SU-DHL-6 (cell line): ENCODE measurements around the gene PLEKHB2.
"Not testable (repeated sequence)": the region's sequence is repeated elsewhere in the genome, so short reads cannot be mapped to it uniquely, and the experiment has no call there.

Experiments
- EZH2phosphoT487 ChIP-seq: fragments of 200-600 bp; sonication (generic), shearing (Covaris generic); conservative IDR thresholded peaks from 2 replicates; pipeline ENCODE4 v1.6.1; 2018; ENCODE audit warnings: mild to moderate bottlenecking, antibody characterized with exemption, low read length, moderate library complexity, mixed read lengths
- TF ChIP-seq, protein P1 (sequence below): fragments of 200-600 bp; sonication (generic); IDR thresholded peaks from one replicate; pipeline ENCODE4 v1.5.1; 2017; ENCODE audit warnings: antibody characterized with exemption, mild to moderate bottlenecking, low read length, moderate library complexity; ENCODE audit not compliant: insufficient read depth, poor library complexity, severe bottlenecking

DNA sequence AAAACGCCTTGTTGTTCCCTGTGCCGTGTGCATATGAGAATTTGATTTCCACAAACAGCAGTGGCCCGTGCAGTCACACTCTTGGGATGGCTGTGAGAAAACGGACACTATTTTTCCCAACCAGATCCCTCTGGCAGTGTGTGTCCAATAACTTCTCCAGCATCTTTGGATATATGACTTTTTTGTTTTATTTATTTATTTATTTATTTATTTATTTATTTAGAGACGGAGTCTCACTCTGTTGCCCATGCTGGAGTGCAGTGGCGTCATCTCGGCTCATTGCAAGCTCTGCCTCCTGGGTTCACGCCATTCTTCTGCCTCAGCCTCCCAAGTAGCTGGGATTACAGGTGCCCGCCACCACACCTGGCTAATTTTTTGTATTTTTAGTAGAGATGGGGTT, 45.0 kb downstream of the PLEKHB2 start:
- TF ChIP-seq, protein P1, sequence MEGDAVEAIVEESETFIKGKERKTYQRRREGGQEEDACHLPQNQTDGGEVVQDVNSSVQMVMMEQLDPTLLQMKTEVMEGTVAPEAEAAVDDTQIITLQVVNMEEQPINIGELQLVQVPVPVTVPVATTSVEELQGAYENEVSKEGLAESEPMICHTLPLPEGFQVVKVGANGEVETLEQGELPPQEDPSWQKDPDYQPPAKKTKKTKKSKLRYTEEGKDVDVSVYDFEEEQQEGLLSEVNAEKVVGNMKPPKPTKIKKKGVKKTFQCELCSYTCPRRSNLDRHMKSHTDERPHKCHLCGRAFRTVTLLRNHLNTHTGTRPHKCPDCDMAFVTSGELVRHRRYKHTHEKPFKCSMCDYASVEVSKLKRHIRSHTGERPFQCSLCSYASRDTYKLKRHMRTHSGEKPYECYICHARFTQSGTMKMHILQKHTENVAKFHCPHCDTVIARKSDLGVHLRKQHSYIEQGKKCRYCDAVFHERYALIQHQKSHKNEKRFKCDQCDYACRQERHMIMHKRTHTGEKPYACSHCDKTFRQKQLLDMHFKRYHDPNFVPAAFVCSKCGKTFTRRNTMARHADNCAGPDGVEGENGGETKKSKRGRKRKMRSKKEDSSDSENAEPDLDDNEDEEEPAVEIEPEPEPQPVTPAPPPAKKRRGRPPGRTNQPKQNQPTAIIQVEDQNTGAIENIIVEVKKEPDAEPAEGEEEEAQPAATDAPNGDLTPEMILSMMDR: not testable (repeated sequence)
- not testable (repeated sequence) for TF ChIP-seq EZH2phosphoT487
